T follicular helper cell (primary cell): ENCODE results near the gene PDIA2.

Source experiments
- DNase-seq: peaks from one replicate; pipeline ENCODE4 v3.0.0-alpha.2; 2020; ENCODE audit warnings: low read depth

Gene PDIA2

DNA sequence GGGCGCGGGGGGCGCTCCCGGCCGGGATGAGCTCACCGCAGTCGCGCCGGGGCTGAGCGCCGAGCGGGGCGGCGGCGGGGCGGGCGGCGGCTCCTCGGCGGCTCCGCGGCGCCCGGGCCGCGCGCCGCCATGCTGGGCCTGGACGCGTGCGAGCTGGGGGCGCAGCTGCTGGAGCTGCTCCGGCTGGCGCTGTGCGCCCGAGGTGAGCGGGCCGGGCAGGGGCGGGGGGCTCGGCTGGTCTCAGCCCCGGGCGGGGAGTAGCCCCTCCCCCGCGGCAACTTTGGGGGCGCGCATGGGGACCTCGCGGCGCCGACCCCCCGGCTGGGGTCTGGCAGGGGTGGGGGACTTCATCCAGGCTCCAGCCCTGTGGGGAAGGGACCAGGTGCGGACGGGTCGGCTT, 2.4 kb upstream of the PDIA2 start, which contains the start of gene ARHGDIG:
ARHGDIG (plus strand) TSS at position 40 of the 400 bp plus-strand sequence; CDS start at position 130, 90 bp downstream.
- DNase-seq = no peak

DNA sequence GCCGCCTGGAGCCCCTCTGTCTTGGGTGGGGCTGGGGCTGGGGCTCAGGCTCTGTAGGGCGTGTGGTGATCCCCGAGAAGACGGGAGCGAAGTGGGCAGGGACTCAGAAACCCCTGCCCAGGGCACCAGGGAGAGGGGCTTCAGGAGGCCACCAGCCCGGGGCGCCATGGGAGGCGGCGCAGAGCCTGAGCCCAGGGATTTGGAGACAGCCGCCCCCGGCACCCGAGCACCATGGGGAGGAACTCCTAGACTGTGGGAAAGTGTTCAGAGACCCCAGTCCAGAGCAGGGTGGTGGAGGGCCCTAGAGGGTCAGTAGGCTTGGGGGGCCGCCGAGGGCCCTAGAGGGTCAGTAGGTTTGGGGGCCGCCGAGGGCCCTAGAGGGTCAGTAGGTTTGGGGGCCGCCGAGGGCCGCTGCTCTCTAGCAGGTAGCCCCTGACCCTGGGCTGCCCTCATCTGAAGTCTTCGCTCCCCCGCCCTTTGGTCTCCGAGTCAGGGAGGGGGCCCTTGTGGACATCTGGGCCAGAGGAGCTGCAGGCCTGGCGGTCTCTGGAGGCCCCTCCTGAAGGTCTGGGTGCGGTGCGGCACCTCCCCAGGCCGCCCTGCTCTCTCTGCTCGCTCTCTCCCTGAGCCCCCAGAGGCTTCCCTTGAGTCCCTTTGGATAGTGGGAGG, 1.8 kb upstream of the PDIA2 start:
- no peak for DNase-seq

DNA sequence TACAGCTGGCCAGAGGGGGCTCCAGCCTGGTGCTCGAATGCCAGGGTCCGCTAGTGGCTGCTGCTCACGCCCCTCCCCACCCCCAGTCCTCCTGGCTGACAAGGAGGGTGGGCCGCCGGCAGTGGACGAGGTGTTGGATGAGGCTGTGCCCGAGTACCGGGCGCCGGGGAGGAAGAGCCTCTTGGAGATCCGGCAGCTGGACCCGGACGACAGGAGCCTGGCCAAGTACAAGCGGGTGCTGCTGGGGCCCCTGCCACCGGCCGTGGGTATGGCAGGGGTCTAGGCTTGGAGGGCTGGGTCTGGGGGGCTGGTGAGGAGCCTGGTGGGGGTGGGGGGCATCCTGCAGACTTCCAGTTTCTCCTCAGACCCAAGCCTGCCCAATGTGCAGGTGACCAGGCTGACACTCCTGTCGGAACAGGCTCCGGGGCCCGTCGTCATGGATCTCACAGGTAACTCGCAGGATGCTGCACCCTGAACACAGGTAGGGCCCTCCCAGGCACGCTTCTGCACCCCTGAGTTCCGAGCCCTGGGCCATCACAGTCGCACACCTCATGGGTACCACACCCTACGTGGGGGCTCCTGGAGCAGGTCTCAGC, 1.2 kb upstream of the PDIA2 start:
- no peak for DNase-seq

DNA sequence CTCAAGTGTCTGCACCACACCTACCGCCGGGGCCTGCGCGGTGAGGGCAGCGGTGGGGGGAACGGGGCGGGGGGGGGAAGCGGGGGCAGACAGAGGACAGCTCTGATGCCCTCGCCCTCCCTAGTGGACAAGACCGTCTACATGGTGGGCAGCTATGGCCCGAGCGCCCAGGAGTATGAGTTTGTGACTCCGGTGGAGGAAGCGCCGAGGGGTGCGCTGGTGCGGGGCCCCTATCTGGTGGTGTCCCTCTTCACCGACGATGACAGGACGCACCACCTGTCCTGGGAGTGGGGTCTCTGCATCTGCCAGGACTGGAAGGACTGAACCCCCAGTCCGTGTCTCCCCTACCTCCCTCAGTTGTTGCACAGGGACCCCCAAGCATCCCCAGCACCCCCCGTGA, 473 bp upstream of the PDIA2 start:
- no peak for DNase-seq

DNA sequence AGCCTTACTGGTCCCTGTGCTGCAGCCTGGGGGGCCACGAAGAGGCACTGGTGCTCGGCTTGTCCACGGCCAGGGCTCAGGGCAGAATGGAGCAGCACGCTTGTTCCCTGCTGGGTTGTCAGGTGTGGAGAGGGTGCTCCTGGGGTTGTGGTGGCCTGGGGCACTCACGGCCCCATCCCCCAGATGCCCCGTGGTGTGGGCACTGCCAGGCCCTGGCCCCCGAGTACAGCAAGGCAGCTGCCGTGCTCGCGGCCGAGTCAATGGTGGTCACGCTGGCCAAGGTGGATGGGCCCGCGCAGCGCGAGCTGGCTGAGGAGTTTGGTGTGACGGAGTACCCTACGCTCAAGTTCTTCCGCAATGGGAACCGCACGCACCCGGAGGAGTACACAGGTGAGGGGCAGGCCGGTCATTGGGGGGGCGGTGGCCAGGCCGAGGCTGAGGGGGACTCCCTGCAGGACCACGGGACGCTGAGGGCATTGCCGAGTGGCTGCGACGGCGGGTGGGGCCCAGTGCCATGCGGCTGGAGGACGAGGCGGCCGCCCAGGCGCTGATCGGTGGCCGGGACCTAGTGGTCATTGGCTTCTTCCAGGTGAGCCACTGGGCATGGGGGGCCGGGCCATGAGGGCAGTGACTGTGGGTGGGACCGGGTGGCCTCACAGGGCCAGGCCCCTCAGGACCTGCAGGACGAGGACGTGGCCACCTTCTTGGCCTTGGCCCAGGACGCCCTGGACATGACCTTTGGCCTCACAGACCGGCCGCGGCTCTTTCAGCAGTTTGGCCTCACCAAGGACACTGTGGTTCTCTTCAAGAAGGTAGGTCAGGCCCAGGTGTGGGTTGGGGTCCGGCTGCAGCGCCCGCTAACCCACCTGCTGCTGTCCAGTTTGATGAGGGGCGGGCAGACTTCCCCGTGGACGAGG, 1.5 kb downstream of the PDIA2 start:
- DNase-seq = no peak

DNA sequence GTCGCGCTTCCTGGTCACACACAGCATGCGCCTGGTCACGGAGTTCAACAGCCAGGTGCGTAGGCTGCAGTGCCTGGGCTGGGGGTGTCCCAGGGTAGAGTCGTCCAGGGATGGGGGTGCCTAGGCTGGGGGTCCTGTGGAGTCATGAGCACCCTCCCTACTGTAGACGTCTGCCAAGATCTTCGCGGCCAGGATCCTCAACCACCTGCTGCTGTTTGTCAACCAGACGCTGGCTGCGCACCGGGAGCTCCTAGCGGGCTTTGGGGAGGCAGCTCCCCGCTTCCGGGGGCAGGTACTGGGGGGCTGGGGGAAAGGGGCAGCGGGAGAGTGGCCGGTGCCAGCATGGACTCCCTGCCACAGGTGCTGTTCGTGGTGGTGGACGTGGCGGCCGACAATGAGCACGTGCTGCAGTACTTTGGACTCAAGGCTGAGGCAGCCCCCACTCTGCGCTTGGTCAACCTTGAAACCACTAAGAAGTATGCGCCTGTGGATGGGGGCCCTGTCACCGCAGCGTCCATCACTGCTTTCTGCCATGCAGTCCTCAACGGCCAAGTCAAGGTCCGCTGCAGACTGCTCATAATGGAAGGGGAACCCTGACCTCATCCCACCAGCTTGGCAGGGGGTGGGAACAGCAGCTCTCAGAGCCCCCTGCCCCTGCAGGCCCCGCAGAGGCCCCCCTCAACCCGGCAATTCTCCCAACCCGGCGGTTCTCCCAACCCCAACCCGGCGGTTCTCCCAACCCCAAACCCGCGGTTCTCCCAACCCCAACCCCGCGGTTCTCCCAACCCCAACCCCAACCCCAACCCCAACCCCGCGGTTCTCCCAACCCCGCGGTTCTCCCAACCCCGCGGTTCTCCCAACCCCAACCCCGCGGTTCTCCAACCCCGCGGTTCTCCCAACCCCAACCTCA, 2.4 kb downstream of the PDIA2 start:
- no peak for DNase-seq

DNA sequence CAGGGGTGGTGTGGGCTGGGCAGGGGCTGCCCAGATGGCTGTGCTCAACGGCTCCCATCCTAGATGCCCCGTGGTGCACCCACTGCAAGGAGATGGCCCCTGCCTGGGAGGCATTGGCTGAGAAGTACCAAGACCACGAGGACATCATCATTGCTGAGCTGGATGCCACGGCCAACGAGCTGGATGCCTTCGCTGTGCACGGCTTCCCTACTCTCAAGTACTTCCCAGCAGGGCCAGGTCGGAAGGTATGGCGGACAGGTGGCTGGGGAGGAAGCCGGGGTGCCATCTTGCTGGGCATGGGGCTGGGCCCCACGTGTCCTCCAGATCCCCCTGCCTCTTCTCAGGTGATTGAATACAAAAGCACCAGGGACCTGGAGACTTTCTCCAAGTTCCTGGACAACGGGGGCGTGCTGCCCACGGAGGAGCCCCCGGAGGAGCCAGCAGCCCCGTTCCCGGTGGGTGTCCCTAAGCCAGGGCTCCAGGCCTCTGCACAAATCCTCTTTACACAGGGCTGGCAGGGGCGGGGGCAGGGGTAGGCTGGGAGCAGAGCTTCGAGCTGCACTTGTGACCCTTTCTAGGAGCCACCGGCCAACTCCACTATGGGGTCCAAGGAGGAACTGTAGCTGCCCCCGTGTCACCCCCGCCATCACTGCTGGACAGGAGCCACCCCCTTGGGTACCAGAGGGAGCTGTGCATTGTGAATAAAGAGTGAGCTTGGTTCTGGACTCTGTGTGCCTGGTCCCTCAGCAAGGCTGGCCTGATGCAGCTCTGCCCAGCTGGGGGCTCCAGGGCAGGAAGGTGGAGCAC, 3.7 kb downstream of the PDIA2 start:
- DNase-seq = no peak

DNA sequence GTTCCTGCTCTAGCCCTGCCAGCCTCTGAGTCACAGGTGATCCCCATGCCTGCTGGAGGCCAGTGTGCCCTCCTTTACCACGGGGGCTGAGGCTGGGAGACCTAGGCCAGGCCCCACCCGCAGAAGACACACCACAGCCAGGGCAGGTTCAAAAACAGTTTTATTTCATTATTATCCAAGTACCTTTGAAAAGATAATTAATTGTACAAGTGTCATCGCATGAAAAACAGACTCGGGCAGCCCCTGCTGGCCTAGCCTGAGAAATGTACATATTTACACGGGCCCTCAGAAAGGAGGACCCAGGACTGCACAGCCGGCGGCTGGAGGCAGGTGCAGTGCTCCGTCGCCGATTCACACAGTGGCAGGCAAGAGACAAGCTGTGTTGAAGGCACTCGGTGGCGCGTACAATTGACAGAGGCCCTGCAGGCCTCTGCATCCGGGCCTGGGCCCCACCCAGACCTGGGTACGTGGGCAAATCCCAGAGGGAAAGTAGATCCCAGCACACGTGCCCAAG, 4.4 kb downstream of the PDIA2 start:
- no peak for DNase-seq

DNA sequence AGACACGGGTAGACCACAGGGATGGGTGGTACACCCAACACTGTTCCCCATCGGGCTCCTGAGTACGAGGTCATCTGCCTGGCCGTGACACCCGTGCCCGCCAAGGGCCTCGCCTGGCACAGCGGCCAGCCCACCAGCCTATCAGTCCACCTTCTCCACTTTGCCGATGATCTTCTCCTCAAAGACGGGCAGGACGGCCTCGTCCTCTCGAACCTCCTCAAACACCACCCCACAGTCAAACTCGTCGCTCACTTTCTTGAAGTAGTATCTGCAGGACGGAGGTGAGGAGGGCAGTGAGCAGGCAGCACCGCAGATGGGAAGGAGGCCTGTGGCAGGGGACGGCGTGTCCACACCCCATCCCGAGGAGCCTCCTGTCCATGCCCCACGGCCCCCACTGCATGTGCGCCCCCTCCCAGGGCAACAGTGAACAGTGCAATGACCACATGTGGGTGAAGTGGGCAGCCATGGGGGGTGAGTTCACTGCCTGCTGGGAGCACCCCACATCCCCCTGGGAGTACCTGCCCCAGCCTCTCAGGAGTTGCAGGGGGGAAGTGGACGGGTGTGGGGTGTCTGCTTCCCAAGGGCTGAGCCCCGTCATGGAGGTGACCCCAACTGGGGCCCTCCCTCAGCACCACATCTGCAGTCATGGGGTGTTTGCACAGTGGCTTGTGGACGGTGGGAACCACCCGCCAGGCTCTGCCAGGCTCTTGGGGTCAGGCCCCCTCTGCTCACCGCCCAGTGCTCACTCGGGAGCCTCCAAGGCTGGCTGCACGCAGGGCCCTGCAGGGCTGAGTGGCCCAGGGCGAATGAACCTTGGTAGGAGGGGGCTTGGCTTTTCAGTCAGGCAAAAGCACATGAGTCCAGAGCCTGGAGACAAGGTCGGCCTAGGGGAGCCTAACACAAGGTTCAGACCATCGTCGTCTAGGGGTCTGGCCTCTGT, 5.3 kb downstream of the PDIA2 start:
- DNase-seq = no peak

DNA sequence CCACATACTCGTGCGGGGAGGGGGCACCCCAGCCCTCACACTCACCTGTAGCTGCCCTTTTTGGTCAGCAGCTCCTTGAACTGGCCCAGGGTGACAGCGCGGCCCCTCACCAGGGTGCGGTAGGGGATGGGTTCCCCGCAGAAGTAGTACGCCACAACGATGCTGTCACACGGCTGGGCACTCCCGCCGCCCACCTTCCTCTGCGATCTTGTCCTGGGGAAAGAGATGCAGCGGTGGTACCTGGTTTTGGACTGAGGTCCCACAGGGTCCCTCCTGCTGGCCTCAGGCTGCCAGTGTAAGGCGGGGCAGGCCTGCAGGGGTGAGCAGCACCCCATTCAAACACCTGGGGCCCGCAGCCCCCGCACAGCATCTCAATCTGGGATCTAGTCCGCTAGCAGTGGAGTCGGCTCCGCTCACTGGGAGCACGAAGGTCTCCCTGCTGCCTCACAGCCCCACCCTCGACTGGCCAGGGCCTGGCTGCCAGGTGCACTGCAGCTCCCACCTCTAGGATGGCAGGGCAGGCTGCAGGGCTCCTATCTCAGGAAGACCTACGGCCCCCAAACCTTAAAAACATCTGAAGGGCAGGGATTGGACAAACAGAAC, 6.5 kb downstream of the PDIA2 start:
- no peak for DNase-seq

DNA sequence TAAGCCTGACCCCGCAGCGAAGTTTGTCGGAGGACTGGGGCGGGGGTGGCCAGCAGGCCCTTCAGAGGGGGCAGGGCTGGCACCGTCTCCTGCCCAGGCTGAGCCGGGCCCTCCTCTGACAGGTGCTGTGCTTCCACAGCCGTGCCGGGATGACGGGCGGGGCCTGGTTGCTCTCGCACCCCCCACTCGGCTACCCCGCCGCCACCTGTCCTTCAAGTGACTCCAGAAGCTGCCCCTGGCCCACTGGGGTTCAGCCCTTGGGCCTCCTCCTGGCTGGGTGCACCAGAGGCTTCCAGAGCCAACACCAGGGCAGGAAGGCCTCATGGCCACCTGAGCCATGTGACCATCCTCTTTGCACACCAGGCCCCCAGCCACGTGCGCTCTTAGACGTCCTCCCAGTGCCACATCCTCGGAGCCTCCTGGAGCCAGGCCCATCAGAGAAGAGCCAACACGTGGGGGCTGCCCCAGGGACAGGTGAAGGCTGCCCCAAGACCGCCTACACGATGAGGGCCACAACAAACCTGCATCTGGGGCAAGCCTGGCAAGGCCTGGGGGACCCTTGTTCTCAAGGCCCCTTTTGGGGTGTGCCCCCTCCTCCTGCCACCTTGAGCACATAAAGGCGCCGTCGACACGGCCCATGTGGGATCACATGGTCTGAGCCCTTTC, 7.2 kb downstream of the PDIA2 start:
- no peak for DNase-seq

DNA sequence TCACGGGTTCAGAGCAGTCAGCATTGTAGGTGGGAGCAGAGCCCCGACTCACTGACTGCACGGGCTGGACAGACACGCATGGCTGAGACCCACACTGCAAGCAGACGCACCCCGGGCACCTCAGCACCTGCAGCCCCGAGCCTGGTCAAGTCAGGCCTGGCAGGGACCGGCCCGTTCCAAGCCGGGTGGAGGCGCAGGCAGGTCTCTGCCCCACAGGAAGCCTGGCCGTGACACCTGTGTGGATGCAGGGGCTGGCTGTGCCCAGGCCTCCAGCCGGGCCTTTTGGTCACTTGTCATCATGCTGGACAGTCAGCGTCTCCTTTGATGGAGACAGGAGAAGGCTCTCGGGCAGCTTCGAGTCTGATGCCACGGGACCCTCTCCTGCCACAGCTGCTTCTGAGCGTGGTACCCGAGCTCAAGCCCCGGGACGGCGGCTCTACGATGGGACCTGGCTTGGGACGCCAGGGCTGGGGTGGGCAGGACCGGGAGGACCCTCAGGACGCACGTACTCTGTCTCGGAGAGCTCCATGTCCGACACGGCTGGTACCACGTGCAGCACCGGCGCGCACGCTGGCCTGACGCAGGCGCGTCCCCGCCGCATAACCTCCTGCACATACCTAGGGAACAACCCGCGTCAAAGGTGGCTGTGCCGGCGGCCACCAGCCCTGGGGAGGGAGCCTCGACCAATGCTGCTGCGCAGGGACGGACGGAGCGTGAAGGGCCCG, 7.9 kb downstream of the PDIA2 start:
- DNase-seq = no peak

DNA sequence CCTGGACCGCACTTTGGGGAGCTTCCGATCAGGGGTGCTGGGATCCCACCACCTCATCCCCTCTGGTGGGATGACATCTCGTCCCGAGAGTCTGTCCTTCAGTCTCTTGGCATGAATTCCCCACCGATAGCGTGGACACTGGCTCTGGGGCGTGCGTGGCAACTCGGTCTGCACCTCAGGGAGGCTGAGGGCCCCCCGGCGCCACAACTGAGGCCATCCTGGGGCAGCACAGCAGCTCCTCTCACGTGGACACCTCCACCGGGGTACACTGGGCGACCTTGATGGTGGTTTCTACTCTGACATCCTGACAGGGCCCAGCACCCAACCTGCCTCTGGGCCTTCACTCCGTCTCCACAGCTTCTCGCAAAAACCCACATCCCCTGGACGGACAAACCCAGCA, 8.6 kb downstream of the PDIA2 start:
- no peak for DNase-seq

DNA sequence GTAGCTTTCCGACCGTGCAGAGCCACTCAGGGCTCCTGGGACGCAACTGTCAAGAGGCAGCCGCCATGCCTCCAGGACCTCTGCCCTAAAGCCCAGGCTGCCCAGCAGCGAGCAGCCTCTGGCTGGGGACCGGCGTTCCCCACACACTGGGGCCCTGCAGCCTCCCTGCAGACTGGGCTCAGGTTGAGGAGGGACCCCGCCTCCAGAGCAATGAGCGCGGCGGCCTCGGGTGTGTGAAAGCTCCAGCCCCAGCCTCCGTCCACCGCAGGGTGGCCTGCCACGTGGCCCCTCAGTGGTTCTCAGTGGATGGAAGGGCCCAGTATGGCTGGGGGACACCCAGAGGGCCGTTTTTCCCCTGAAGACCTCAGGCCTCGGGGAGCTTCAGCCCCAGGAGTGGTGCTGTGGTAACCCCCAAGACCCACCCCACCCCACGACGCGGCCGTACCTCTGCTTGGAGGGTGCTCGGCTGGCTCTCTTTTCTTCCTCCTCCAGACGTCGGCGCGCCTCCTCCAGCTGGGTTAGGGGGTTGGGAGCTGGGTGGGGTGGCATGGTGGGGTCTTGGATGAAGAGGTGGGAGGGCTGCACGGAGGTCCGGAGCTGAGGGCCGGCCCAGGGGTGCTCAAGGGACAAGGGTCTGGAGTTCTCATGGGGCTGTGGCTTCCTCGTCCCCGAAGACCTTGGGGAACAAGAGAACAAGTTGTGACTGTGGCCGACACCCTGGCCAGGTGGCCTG, 10.2 kb downstream of the PDIA2 start:
- DNase-seq = no peak

DNA sequence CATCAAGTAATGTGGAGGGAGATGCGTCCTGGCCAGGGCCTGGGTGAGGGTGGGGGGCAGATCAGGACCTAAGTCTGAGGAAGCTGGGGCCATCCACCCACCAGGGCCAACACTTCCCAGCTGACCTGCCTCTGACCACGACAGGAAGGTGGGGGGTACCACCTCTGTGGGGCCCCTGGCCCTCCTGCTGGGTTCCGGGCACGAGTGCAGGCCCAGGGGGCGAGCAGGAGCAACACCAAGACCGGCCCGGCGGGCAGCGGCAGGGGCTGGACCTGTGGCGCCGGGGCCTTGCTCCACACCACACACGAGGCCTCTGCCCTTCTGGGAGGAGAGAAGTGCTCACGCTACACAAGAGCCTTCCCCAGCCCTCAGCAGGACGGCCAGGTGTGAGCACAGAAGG, 13.3 kb downstream of the PDIA2 start:
- DNase-seq = no peak

DNA sequence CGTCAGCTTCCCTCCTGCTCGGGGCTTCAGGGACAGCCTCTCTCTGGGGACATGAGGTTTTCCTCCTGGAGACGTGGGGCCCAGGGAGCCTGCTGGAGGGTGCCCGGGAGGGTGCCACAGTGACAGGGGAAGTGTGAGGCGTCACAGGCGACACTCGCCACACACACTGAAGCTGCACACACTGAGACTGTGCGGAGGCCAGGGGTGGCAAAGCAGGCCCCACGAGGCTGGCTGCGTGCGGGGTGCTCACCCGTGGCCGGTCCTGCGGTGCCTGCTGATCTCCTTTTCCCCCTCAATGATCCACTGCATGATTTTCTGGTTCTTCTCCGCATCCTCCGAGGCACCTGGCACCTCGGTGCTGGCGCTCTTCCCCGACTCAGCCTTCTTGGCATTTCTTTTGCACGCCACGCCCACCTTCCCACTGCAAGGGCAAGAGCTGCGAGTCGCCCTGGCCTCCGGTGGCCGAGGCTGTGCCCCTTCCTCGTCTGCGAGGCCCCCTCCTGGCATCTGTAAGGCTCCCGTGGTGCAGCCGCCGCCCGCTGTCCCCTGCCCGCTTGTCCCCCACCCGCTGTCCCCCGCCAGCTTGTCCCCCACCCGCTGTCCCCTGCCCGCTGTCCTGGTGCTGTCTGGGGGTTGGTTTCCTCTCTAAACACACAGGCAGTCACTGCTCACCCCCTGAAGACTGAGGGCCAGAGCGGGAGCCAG, 14.0 kb downstream of the PDIA2 start:
- no peak for DNase-seq

DNA sequence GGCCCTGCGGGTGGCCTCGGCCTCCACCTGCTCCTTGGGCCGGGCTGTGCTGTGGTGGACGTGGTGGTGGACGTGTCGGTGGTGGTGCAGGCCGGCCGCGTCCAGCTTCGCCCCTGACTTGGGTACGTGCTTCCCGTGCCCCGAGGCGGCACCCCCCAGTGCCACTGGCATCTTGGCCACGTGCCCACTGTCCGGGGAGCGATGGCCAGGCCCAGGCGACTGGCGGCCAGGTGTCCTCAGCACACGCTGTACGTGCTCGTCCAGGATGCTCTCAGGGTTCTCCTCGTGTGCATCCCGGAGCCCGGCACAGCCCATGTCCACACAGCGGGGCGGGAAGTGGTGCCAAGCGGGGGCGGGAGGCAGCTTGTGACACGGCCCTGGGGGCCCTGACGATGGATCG, 14.9 kb downstream of the PDIA2 start:
- no peak for DNase-seq
